OCI-LY1 (cell line): ENCODE results near the gene MMADHC.

Experiments
- H2AFZ ChIP-seq: fragments of 200-600 bp; sonication (generic), shearing (Covaris generic); 2 replicates; pipeline ENCODE4 v1.6.0; 2014; ENCODE audit warnings: antibody characterized with exemption, mild to moderate bottlenecking, low read length
- H3F3A ChIP-seq: fragments of 200-600 bp; sonication (generic), shearing (Covaris generic); 2 replicates; pipeline ENCODE4 v1.6.0; 2014; ENCODE audit warnings: mild to moderate bottlenecking, antibody characterized with exemption, low read length, moderate library complexity; ENCODE audit not compliant: insufficient read depth
- H3K27ac ChIP-seq: fragments of 200-600 bp; sonication (generic); 2 replicates; pipeline ENCODE4 v1.5.1; 2014; ENCODE audit warnings: low read length, mixed run types, mild to moderate bottlenecking, low read depth; ENCODE audit not compliant: poor library complexity, severe bottlenecking
- H3K27me3 ChIP-seq: fragments of 200-600 bp; sonication (generic); 2 replicates; pipeline ENCODE4 v1.6.0; 2014; ENCODE audit warnings: antibody characterized with exemption, mild to moderate bottlenecking, low read length, moderate library complexity; ENCODE audit not compliant: insufficient read depth
- H3K36me3 ChIP-seq: fragments of 200-600 bp; sonication (generic); 2 replicates; pipeline ENCODE4 v1.6.1; 2014; ENCODE audit warnings: mild to moderate bottlenecking, antibody characterized with exemption, low read length, moderate library complexity, mixed read lengths; ENCODE audit not compliant: insufficient read depth
- H3K4me1 ChIP-seq: fragments of 200-600 bp; sonication (generic); 2 replicates; pipeline ENCODE4 v1.5.1; 2014; ENCODE audit warnings: mild to moderate bottlenecking, low read length, moderate library complexity; ENCODE audit not compliant: insufficient read depth, severe bottlenecking
- H3K4me2 ChIP-seq: fragments of 200-600 bp; sonication (generic), shearing (Covaris generic); 2 replicates; pipeline ENCODE4 v1.6.1; 2014; ENCODE audit warnings: low read length
- H3K4me3 ChIP-seq: fragments of 200-600 bp; sonication (generic); 2 replicates; pipeline ENCODE4 v1.5.1; 2014; ENCODE audit warnings: low read length, low read depth, mild to moderate bottlenecking, mixed read lengths; ENCODE audit not compliant: poor library complexity, severe bottlenecking
- H3K79me2 ChIP-seq: fragments of 200-600 bp; shearing (Covaris generic); 2 replicates; pipeline ENCODE4 v1.6.1; 2016; ENCODE audit warnings: mixed run types, low read length, mixed read lengths; ENCODE audit not compliant: insufficient read depth
- H3K9ac ChIP-seq: fragments of 200-600 bp; sonication (generic), shearing (Covaris generic); 2 replicates; pipeline ENCODE4 v1.6.1; 2014; ENCODE audit warnings: mild to moderate bottlenecking, low read length, mixed read lengths
- H3K9me2 ChIP-seq: fragments of 200-600 bp; sonication (generic), shearing (Covaris generic); 2 replicates; pipeline ENCODE4 v1.6.1; 2014; ENCODE audit warnings: low read depth, mild to moderate bottlenecking, low read length, mixed read lengths
- H3K9me3 ChIP-seq: fragments of 200-600 bp; shearing (Covaris generic); 2 replicates; pipeline ENCODE4 v1.6.1; 2014; ENCODE audit warnings: low read length, mixed read lengths
- H4K20me1 ChIP-seq: fragments of 200-600 bp; sonication (generic), shearing (Covaris generic); 2 replicates; pipeline ENCODE4 v1.6.0; 2016; ENCODE audit warnings: mild to moderate bottlenecking, low read length; ENCODE audit not compliant: insufficient read depth
- CTCF ChIP-seq: fragments of 200-600 bp; sonication (generic), shearing (Covaris generic); IDR thresholded peaks from 2 replicates; pipeline ENCODE4 v1.5.1; 2017; ENCODE audit warnings: mild to moderate bottlenecking, antibody characterized with exemption, low read length, moderate library complexity, mixed read lengths
- EZH2 ChIP-seq: fragments of 200-600 bp; sonication (generic), shearing (Covaris generic); IDR thresholded peaks from 2 replicates; pipeline ENCODE4 v1.8.0; 2017; ENCODE audit warnings: borderline replicate concordance, mixed run types, mild to moderate bottlenecking, antibody characterized with exemption, low read length, moderate library complexity, mixed read lengths

MMADHC gene

GRCh38 chr2:149552830-149553229, 34.7 kb downstream of the MMADHC start:
- H3K9ac ChIP-seq: no peak overlapping the region
- no peaks in the 10 kb centered on the region for H3K27me3 ChIP-seq
- H3K27ac ChIP-seq: no peak overlapping the region
- no peak overlapping the region for H3K4me3 ChIP-seq
- no peaks in the 10 kb centered on the region for H3K36me3 ChIP-seq
- no peak overlapping the region for H3K4me2 ChIP-seq
- no peak overlapping the region for H2AFZ ChIP-seq
- no peaks in the 10 kb centered on the region for H3K9me2 ChIP-seq
- TF ChIP-seq CTCF (no peak), EZH2 (no peak)
- no peaks in the 10 kb centered on the region for H3K4me1 ChIP-seq
- H4K20me1 ChIP-seq: no peaks in the 10 kb centered on the region
- H3K9me3 ChIP-seq: no peaks in the 10 kb centered on the region
- H3F3A ChIP-seq: no peaks in the 10 kb centered on the region
- no peaks in the 10 kb centered on the region for H3K79me2 ChIP-seq

- TF ChIP-seq CTCF (no peak), EZH2 (no peak)
- Histone ChIP-seq H3K9me2 (no peaks in the 10 kb centered on the region), H4K20me1 (no peaks in the 10 kb centered on the region), H3F3A (no peaks in the 10 kb centered on the region), H3K27me3 (no peaks in the 10 kb centered on the region), H3K4me2 (no peak overlapping the region), H3K27ac (no peak overlapping the region), H3K4me1 (no peaks in the 10 kb centered on the region), H3K36me3 (no peaks in the 10 kb centered on the region), H3K79me2 (no peaks in the 10 kb centered on the region), H2AFZ (no peak overlapping the region), H3K9me3 (no peaks in the 10 kb centered on the region), H3K9ac (no peak overlapping the region), H3K4me3 (no peak overlapping the region)
Measured at GRCh38 chr2:149552226-149552625, 35.3 kb downstream of the MMADHC start.

- Histone ChIP-seq H3K36me3 (no peaks in the 10 kb centered on the region), H3K9me2 (no peaks in the 10 kb centered on the region), H3K79me2 (no peaks in the 10 kb centered on the region), H3K4me2 (no peak overlapping the region), H3K9ac (no peak overlapping the region), H2AFZ (no peak overlapping the region), H3K4me1 (no peaks in the 10 kb centered on the region), H3K27ac (no peak overlapping the region), H3K27me3 (no peaks in the 10 kb centered on the region), H3K4me3 (no peak overlapping the region), H3K9me3 (no peaks in the 10 kb centered on the region), H3F3A (no peaks in the 10 kb centered on the region), H4K20me1 (no peaks in the 10 kb centered on the region)
- TF ChIP-seq CTCF (no peak), EZH2 (no peak)
Measured at GRCh38 chr2:149544692-149545091, 42.9 kb downstream of the MMADHC start.
